Prostate gland (tissue), 2 donors: ENCODE data around the gene DEGS1.

Experiments
- POLR2A ChIP-seq: fragments of 450-650 bp; IDR thresholded peaks from one replicate; pipeline ENCODE4 v1.6.1; 2016; ENCODE audit warnings: antibody characterized with exemption, mild to moderate bottlenecking
- POLR2AphosphoS5 ChIP-seq: sonication (generic); formaldehyde crosslinking; IDR thresholded peaks from one replicate; pipeline ENCODE4 v1.6.1; 2017; ENCODE audit warnings: antibody characterized with exemption
- TF ChIP-seq, protein P1 (sequence below), 4 experiments: fragments of 200-600 bp in 2 of 4; fragments of 450-650 bp in 2 of 4; sonication (generic) in 2 of 4; IDR thresholded peaks; 1 replicate in 3 of 4; 2 replicates in 1 of 4; pipeline ENCODE4 v1.5.1; 2016 to 2019; ENCODE audit warnings: antibody characterized with exemption in 4 of 4, mild to moderate bottlenecking in 2 of 4, moderate library complexity in 2 of 4

- TF ChIP-seq POLR2AphosphoS5 = no peak
- TF ChIP-seq, protein P1, sequence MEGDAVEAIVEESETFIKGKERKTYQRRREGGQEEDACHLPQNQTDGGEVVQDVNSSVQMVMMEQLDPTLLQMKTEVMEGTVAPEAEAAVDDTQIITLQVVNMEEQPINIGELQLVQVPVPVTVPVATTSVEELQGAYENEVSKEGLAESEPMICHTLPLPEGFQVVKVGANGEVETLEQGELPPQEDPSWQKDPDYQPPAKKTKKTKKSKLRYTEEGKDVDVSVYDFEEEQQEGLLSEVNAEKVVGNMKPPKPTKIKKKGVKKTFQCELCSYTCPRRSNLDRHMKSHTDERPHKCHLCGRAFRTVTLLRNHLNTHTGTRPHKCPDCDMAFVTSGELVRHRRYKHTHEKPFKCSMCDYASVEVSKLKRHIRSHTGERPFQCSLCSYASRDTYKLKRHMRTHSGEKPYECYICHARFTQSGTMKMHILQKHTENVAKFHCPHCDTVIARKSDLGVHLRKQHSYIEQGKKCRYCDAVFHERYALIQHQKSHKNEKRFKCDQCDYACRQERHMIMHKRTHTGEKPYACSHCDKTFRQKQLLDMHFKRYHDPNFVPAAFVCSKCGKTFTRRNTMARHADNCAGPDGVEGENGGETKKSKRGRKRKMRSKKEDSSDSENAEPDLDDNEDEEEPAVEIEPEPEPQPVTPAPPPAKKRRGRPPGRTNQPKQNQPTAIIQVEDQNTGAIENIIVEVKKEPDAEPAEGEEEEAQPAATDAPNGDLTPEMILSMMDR (IDR thresholded peaks at IDR 0.05) = no peak
- no peak for TF ChIP-seq POLR2A
Observed at GRCh38 chr1:224198572-224198971, 15.5 kb downstream of the DEGS1 start.
